Activated CD4-positive, alpha-beta memory T cell treated with anti-CD3 and anti-CD28 coated beads, Interleukin-2, amount 10 ng/mL, durations not matched to agents 7 days and 5 days (primary cell): ENCODE measurements around the gene MRAP2. TPM values are rescaled to one million over a fixed set of nuclear protein-coding genes. Genes with fewer than 3 reads are reported as not detected.

Source experiments
- CTCF ChIA-PET: fragments of 350-600 bp; sonication (Branson Sonifier 250); formaldehyde crosslinking; loops from one replicate; lab custom pipeline; 2021; ENCODE audit warnings: antibody characterized with exemption, inconsistent platforms; lab: Charles Lee
- POLR2A ChIA-PET: fragments of 350-600 bp; sonication (Branson Sonifier 250); formaldehyde crosslinking; loops from one replicate; lab custom pipeline; 2021; ENCODE audit warnings: antibody characterized with exemption; lab: Charles Lee
- DNase-seq: peaks from one replicate; pipeline ENCODE4 v3.0.0-alpha.2; 2020
- H3K27ac Mint-ChIP-seq: one replicate; pipeline ENCODE4 v1.8.0; 2021; ENCODE audit warnings: mild to moderate bottlenecking, mixed read lengths
- H3K27me3 Mint-ChIP-seq: one replicate; pipeline ENCODE4 v1.8.0; 2021; ENCODE audit warnings: mixed read lengths
- H3K36me3 Mint-ChIP-seq: one replicate; pipeline ENCODE4 v1.8.0; 2021; ENCODE audit warnings: low read depth, mixed read lengths
- H3K4me1 Mint-ChIP-seq: one replicate; pipeline ENCODE4 v1.8.0; 2021; ENCODE audit warnings: mixed read lengths
- H3K4me3 Mint-ChIP-seq: one replicate; pipeline ENCODE4 v1.8.0; 2021; ENCODE audit warnings: mild to moderate bottlenecking, mixed read lengths
- H3K9me3 Mint-ChIP-seq: one replicate; pipeline ENCODE4 v1.8.0; 2021; ENCODE audit warnings: mixed read lengths
- total RNA-seq, 2 experiments: library from RNA; stranded (reverse); gene quantifications; one replicate each; pipeline ENCODE4 v1.2.3, GENCODE V29; 2021

The MRAP2 gene
- total RNA-seq, 2 experiments from 2014 or later: not detected

GRCh38 chr6:84136364-84137050, 102.9 kb downstream of the MRAP2 start:
- H3K4me3 Mint-ChIP-seq: no peak overlapping the region
- DNase-seq: no peak
- H3K27me3 Mint-ChIP-seq: no peaks in the 10 kb centered on the region
- ChIA-PET POLR2A (no interaction called here), CTCF (no interaction called here)
- no peak overlapping the region for H3K27ac Mint-ChIP-seq
- H3K9me3 Mint-ChIP-seq: no peaks in the 10 kb centered on the region
- H3K36me3 Mint-ChIP-seq: peaks cover 15% of the 10 kb centered on the region
- H3K4me1 Mint-ChIP-seq: peaks cover 2% of the 10 kb centered on the region

DNA sequence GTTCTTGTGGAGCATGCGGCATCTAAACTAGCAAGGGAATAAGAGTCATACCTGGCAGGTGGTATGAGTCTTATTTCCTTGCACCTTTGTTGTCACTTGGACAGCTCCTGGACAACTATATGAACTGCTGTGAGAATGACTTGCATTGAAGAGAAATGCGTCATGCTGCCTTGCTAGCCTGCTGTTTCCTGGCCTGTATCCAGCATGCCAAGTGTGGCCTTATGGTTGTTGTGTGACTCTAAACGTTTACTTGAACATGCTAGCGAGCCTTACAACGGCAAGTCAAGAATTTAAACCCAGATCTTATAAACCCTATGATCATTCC, 103.4 kb downstream of the MRAP2 start:
- H3K4me1 Mint-ChIP-seq: peaks cover 2% of the 10 kb centered on the region
- ChIA-PET POLR2A (no interaction called here), CTCF (no interaction called here)
- no peaks in the 10 kb centered on the region for H3K27me3 Mint-ChIP-seq
- no peaks in the 10 kb centered on the region for H3K9me3 Mint-ChIP-seq
- no peak overlapping the region for H3K4me3 Mint-ChIP-seq
- H3K36me3 Mint-ChIP-seq: peaks cover 15% of the 10 kb centered on the region
- no peak for DNase-seq
- H3K27ac Mint-ChIP-seq: no peak overlapping the region

DNA sequence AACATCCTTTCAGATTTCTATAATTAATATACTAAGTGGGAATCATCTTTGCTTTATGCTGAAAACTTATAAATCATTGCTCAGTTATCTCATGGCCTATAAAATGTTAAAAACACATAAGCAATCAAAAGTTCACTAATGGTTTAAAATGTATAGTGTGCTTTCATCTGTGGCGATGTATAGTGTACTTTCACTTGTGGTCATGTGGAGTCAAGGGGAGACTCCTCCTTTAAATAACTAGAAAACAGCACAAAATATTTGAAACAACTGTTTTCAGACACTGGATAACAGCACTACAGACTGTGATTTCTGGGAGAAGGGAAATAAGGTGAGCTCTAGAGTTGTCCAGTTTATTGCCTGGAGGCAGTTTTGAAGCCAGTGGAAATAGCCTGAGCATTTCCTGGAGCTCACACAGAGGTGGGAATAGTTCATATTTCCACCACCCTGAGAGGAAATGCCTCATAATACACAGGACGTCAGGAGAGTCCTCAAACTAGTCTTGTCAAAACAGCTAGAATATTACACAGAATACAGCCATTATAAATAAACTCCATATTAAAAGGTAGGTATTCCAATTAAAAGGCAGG, 104.5 kb downstream of the MRAP2 start:
- Mint-ChIP-seq H3K4me3 (no peak overlapping the region), H3K27ac (no peak overlapping the region)
- CTCF ChIA-PET: no interaction called here

GRCh38 chr6:84139311-84139710, 105.7 kb downstream of the MRAP2 start:
- ChIA-PET CTCF (no interaction called here), POLR2A (no interaction called here)
- Mint-ChIP-seq H3K4me3 (no peak overlapping the region), H3K27ac (no peak overlapping the region), H3K4me1 (peaks cover 2% of the 10 kb centered on the region), H3K36me3 (peaks cover 13% of the 10 kb centered on the region), H3K27me3 (no peaks in the 10 kb centered on the region), H3K9me3 (no peaks in the 10 kb centered on the region)
- no peak for DNase-seq

More for the DNA sequence above, 104.5 kb downstream of the MRAP2 start:
- POLR2A ChIA-PET: no interaction called here
- Mint-ChIP-seq H3K9me3 (no peaks in the 10 kb centered on the region), H3K36me3 (peaks cover 18% of the 10 kb centered on the region), H3K4me1 (peaks cover 2% of the 10 kb centered on the region), H3K27me3 (no peaks in the 10 kb centered on the region)
- no peak for DNase-seq

Other genes with a start within 250 kb of the MRAP2 start
- gene RIPPLY2, start 180.4 kb upstream of the MRAP2 start, total RNA-seq: not detected
- 10 to 100 TPM; 36.0 to 36.1 TPM for gene CYB5R4, start 174.1 kb upstream of the MRAP2 start, total RNA-seq
- gene CEP162, start 193.9 kb downstream of the MRAP2 start, total RNA-seq: 1 to 10 TPM; 8.1 to 9.6 TPM